ENCODE data around the gene AP3B1.

DNA sequence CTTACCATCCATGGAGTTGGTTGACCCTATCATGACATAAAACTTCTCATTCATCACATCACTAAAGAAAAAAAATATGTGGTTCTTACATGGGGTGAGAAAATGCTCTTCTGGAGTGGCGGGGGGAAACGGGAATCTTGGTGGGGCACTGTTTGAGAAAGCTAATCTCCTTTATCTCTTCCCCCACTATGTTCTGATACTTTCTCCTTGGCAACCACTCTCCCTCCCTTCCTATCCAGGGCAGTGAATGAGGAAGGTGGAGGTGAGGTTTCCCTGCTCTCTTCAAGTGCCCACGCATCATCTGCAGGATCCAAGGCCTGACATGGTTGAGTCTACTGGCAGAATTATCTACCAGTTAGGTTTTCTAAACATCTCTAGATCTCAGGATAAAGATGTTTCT is 297.6 kb downstream of the AP3B1 start:
- TF ChIP-seq, protein P1, sequence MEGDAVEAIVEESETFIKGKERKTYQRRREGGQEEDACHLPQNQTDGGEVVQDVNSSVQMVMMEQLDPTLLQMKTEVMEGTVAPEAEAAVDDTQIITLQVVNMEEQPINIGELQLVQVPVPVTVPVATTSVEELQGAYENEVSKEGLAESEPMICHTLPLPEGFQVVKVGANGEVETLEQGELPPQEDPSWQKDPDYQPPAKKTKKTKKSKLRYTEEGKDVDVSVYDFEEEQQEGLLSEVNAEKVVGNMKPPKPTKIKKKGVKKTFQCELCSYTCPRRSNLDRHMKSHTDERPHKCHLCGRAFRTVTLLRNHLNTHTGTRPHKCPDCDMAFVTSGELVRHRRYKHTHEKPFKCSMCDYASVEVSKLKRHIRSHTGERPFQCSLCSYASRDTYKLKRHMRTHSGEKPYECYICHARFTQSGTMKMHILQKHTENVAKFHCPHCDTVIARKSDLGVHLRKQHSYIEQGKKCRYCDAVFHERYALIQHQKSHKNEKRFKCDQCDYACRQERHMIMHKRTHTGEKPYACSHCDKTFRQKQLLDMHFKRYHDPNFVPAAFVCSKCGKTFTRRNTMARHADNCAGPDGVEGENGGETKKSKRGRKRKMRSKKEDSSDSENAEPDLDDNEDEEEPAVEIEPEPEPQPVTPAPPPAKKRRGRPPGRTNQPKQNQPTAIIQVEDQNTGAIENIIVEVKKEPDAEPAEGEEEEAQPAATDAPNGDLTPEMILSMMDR (IDR thresholded peaks at IDR 0.05): no peak
- no peak for TF ChIP-seq POLR2A (IDR thresholded peaks at IDR 0.05)
